Prostate gland (tissue), 2 donors: ENCODE results near the gene GON7. TPM values are rescaled to one million over a fixed set of nuclear protein-coding genes. Genes with fewer than 3 reads are reported as not detected.
A peak's percentile ranks its signal among the peaks of the same experiment; 100 is the strongest.

Experiments used
- DNase-seq: peaks from one replicate; pipeline ENCODE4 v3.0.0-alpha.2; 2019; ENCODE audit warnings: low spot score
- H3K27ac ChIP-seq, 2 donors: fragments of 200-600 bp; sonication (generic); 2 replicates each; pipeline ENCODE4 v1.5.1; 2017 to 2019
- H3K27me3 ChIP-seq: fragments of 200-600 bp; sonication (generic); replicated peaks from 2 replicates; pipeline ENCODE4 v1.5.1; 2019; ENCODE audit not compliant: insufficient read depth
- H3K36me3 ChIP-seq, 2 donors: fragments of 200-600 bp; sonication (generic); 1 replicate in 1 of 2; 2 replicates in 1 of 2; pipeline versions ENCODE4 v1.5.1 to v1.8.1; 2017 to 2019
- H3K4me1 ChIP-seq: fragments of 200-600 bp; sonication (generic); replicated peaks from 2 replicates; pipeline ENCODE4 v1.5.1; 2019
- H3K4me3 ChIP-seq, 2 donors: fragments of 200-600 bp; sonication (generic); 2 replicates each; pipeline ENCODE4 v1.5.1; 2017 to 2019
- H3K9me3 ChIP-seq: fragments of 200-600 bp; sonication (generic); 2 replicates; pipeline ENCODE4 v1.5.1; 2017
- CTCF ChIP-seq, 4 experiments: fragments of 200-600 bp in 2 of 4; fragments of 450-650 bp in 2 of 4; sonication (generic) in 2 of 4; IDR thresholded peaks; 1 replicate in 3 of 4; 2 replicates in 1 of 4; pipeline ENCODE4 v1.5.1; 2016 to 2019; ENCODE audit warnings: antibody characterized with exemption in 4 of 4, mild to moderate bottlenecking in 2 of 4, moderate library complexity in 2 of 4
- POLR2A ChIP-seq: fragments of 450-650 bp; IDR thresholded peaks from one replicate; pipeline ENCODE4 v1.6.1; 2016; ENCODE audit warnings: antibody characterized with exemption, mild to moderate bottlenecking
- POLR2AphosphoS5 ChIP-seq: sonication (generic); formaldehyde crosslinking; IDR thresholded peaks from one replicate; pipeline ENCODE4 v1.6.1; 2017; ENCODE audit warnings: antibody characterized with exemption
- WGBS: methylation state at CpG from one replicate; pipeline ENCODE4 v1.1.5; 2018; 5-methylcytosine and 5-hydroxymethylcytosine counted together
- intact Hi-C: fragments of 100-400 bp; cut with DNase I; formaldehyde crosslinking; loops from one replicate; pipeline ENCODE4 v1.14.2; 2022
- total RNA-seq, 2 donors: library from RNA; depleted of rRNA; stranded (reverse); fragments of >200 nt; gene quantifications; one replicate each; pipeline ENCODE4 v1.1.0, GENCODE V29; 2016

Gene GON7
- total RNA-seq, 2 donors from 2014 or later, result 8.7 to 17.4 TPM

- H3K4me3 ChIP-seq, result no peak overlapping the region
- 95% methylated on average over 4 of the region's 4 CpGs for WGBS
- no peaks in the 10 kb centered on the region for H3K27me3 ChIP-seq
- H3K4me1 ChIP-seq, result no peaks in the 10 kb centered on the region
- TF ChIP-seq POLR2A (no peak), POLR2AphosphoS5 (no peak), CTCF (IDR thresholded peaks at IDR 0.05) (no peak)
- H3K36me3 ChIP-seq, result no peaks in the 10 kb centered on the region
- no peak for DNase-seq
- H3K9me3 ChIP-seq, result no peaks in the 10 kb centered on the region
- no peak overlapping the region for H3K27ac ChIP-seq
- intact Hi-C loops, result no loop called here
Observed at GRCh38 chr14:93199031-93199430, 7.8 kb downstream of the GON7 start.

- intact Hi-C loops, result no loop called here
- DNase-seq, result no peak
- TF ChIP-seq CTCF (IDR thresholded peaks at IDR 0.05), result no peak
- no peak for TF ChIP-seq POLR2AphosphoS5
- TF ChIP-seq POLR2A, result no peak
Observed at GRCh38 chr14:93195316-93195999, 11.4 kb downstream of the GON7 start.

GRCh38 chr14:93186956-93187355, 19.9 kb downstream of the GON7 start:
- Histone ChIP-seq H3K27ac (no peak overlapping the region), H3K9me3 (no peaks in the 10 kb centered on the region), H3K4me1 (peaks cover 5% of the 10 kb centered on the region), H3K27me3 (no peaks in the 10 kb centered on the region), H3K36me3 (no peaks in the 10 kb centered on the region), H3K4me3 (no peak overlapping the region)
- intact Hi-C loops, result no loop called here
- DNase-seq, result no peak
- WGBS, result 93% methylated on average over 3 of the region's 3 CpGs
- TF ChIP-seq CTCF (IDR thresholded peaks at IDR 0.05) (no peak), POLR2A (no peak), POLR2AphosphoS5 (no peak)

More at GRCh38 chr14:93195316-93195999, 11.4 kb downstream of the GON7 start:
- Histone ChIP-seq H3K27ac (no peak overlapping the region), H3K36me3 (no peaks in the 10 kb centered on the region), H3K9me3 (no peaks in the 10 kb centered on the region), H3K4me3 (no peak overlapping the region), H3K27me3 (no peaks in the 10 kb centered on the region), H3K4me1 (no peaks in the 10 kb centered on the region)
- 92% methylated on average over 1 of the region's 1 CpG for WGBS

GRCh38 chr14:93186466-93186865, 20.4 kb downstream of the GON7 start:
- intact Hi-C loops, result no loop called here
- Histone ChIP-seq H3K4me1 (peaks cover 5% of the 10 kb centered on the region), H3K27me3 (no peaks in the 10 kb centered on the region), H3K4me3 (no peak overlapping the region), H3K27ac (no peak overlapping the region), H3K9me3 (no peaks in the 10 kb centered on the region), H3K36me3 (no peaks in the 10 kb centered on the region)
- no peak for TF ChIP-seq POLR2A
- no peak for TF ChIP-seq CTCF (IDR thresholded peaks at IDR 0.05)
- no peak for TF ChIP-seq POLR2AphosphoS5
- WGBS, result 86% methylated on average over 6 of the region's 6 CpGs
- no peak for DNase-seq

GRCh38 chr14:93185349-93185720, 21.5 kb downstream of the GON7 start:
- Histone ChIP-seq H3K9me3 (no peaks in the 10 kb centered on the region), H3K27me3 (no peaks in the 10 kb centered on the region), H3K36me3 (no peaks in the 10 kb centered on the region), H3K4me1 (peaks cover 5% of the 10 kb centered on the region), H3K4me3 (peak overlapping the region; percentile 85 to 92), H3K27ac (peak overlapping the region; percentile 93 to 95)
- no peak for TF ChIP-seq POLR2AphosphoS5
- no peak for TF ChIP-seq CTCF (IDR thresholded peaks at IDR 0.05)
- no peak for TF ChIP-seq POLR2A
- no peak for DNase-seq
- under 1% methylated on average over 10 of the region's 10 CpGs for WGBS
- intact Hi-C loops, result no loop called here
